Endometrium (tissue), 2 donors: Measurements from ENCODE around the gene FBXW5.

Source experiments
- FAIRE-seq: peaks from 2 replicates; lab custom pipeline; 2012; peaks lifted over from hg19 to GRCh38; lab: Jason Lieb, UNC
- donor health status: control.
- donor health status: control.

The FBXW5 gene

GRCh38 chr9:136930014-136930413 lies 14.5 kb downstream of the FBXW5 start:
- no peak for FAIRE-seq

DNA sequence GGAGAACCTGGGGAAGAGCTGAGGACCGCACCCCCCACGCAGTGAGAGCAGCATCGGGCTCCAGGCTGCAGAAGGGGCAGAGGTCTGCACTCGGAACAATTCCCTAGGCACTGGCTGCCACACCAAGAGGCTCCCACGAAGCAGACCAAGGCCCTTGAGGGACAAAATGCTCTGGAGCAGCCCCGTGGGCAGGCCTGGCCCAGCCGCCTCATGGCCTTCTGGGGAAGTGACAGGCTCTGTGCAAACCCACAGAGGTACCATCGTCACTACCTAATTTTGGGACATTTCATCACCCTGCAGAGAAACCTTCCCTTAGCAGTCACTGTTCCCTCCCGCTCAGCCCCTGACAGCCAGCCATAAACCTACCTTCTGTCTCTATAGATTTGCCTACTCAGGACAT lies 15.9 kb downstream of the FBXW5 start:
- FAIRE-seq = no peak

GRCh38 chr9:136927343-136928271 lies 16.9 kb downstream of the FBXW5 start:
- FAIRE-seq = no peak

DNA sequence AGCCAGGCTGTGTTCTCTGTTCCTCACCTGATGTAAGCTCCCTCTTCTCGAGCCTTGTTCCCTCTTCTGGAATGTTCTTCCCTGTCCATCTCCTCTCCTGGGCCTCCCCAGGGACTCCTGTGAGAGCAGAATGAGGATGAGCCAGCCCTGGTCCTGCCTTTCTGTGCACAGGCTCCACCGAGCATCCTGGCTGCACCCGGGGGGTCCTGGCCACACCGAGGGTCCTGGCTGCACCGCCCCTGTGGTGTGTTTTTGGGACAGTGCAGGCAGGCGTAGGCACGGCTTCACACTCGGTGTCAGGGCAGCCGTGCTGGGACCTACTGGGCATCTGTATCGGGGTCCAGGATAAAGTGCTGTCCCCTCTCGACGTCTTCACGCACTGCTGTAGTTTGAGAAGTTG lies 17.8 kb downstream of the FBXW5 start:
- FAIRE-seq = no peak

DNA sequence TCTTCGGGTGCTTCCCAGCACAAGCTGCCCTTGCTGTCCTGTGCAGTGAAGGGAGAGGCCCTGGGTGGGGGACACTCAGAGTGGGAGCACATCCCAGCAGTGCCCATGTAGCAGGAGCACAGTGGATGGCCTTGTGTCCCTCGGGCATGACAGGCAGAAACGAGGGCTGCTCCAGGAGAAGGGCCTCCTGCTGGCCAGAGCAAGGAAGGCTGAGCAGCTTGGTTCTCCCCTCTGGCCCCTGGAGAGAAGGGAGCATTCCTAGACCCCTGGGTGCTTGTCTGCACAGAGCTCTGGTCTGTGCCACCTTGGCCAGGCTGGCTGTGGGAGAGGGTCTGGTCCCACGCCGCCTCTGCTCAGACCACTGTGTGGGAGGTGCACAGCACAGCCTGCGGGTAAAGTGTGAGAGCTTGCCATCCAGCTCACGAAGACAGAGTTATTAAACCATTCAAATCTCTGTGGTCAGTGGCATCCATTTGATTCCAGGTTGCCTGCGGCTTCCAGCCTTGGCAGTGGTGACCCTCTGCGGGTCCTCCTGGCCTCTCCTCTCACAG lies 18.3 kb downstream of the FBXW5 start:
- no peak for FAIRE-seq

DNA sequence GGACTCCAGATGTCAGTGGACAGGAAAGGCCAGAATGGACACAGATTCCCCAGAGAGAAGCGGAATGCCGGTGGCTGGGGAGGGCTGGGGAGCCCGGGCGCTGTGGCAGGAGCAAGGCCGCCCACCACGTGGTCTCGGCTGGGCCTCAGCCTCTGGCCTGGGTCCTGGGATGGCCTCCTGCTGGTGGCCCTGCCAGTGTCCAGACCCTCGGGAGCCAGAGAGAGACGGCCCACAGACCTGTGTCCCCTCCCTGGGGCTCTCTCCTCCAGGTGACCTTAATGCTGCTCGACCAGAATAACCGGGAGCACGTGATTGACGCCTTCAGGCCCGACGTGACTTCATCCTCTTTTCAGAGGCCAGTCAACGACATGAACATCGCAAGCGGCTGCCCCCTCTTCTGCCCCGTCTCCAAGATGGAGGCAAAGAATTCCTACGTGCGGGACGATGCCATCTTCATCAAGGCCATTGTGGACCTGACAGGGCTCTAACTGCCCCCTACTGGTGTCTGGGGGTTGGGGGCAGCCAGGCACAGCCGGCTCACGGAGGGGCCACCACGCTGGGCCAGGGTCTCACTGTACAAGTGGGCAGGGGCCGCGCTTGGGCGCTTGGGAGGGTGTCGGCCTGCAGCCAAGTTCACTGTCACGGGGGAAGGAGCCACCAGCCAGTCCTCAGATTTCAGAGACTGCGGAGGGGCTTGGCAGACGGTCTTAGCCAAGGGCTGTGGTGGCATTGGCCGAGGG lies 19.0 kb downstream of the FBXW5 start:
- no peak for FAIRE-seq

DNA sequence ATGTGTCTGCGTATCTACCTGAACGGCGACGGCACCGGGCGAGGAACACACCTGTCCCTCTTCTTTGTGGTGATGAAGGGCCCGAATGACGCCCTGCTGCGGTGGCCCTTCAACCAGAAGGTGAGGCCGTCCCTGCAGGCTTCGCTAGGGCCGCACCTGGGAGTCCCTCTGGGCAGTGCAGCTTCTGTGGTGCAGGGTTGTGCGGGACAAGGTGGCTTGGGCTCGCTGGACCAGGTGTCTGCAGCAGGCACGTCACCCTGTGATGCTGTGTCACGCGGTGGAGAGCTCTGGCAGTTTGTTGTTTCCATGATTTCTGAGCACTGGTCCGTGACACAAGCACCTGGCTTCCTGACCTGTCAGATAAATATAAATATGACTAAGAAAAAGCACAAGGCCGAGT lies 20.7 kb downstream of the FBXW5 start:
- FAIRE-seq = no peak

- no peak for FAIRE-seq
Measured at GRCh38 chr9:136922540-136922939, 22.0 kb downstream of the FBXW5 start.

GRCh38 chr9:136921718-136922117 lies 22.8 kb downstream of the FBXW5 start:
- FAIRE-seq = no peak

DNA sequence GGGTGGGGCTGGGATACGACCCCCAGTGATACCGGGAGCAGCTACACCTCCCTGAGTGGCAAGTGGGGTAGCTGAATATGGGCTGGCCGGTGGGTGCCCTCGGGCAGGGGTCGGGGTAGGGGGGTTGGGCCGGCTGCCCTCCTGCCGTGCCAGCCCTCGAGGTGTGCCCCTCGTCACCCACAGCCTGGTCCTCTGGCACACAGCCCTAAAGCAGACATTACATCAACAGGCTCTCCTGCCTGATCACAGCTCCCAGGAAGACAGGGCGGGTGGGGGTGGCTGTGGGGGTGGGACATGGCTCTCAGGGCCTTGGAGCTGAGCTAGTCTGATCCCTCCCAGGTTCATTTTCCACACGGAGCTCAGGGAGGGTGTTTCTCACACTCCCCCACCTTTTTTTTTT lies 23.2 kb downstream of the FBXW5 start:
- FAIRE-seq = no peak

GRCh38 chr9:136920734-136921231 lies 23.8 kb downstream of the FBXW5 start:
- FAIRE-seq = no peak

DNA sequence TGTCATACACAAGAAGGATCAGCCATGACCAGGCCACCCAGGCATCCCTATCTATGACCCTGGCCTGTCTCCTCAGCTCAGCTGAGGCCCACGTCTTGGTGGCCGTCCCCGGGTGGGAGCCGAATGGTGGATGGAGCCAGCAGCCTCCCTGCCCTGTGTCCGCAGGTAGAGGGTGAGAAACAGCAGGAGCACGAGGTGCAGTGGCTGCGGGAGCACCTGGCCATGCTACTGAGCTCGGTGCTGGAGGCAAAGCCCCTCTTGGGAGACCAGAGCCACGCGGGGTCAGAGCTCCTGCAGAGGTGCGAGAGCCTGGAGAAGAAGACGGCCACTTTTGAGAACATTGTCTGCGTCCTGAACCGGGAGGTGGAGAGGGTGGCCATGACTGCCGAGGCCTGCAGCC lies 24.5 kb downstream of the FBXW5 start:
- no peak for FAIRE-seq

DNA sequence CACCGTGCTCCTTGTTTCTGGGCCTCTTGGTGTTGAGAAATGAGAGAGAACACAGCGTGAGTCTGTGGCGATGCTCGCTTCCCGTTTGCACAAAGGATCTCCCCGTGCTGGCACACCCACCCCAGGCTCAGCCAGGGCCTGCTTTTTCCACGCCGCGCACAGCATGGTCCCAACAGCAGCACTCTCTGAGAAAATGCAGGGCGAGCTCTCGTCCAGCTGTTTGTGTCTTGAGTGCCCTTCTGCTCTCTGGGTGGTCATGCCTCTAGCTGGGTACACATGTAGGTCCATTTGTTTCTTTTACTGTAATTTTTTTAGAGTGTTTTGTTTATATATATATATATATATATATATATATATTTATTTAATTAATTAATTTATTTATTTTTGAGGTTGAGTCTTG lies 26.6 kb downstream of the FBXW5 start:
- FAIRE-seq = no peak

DNA sequence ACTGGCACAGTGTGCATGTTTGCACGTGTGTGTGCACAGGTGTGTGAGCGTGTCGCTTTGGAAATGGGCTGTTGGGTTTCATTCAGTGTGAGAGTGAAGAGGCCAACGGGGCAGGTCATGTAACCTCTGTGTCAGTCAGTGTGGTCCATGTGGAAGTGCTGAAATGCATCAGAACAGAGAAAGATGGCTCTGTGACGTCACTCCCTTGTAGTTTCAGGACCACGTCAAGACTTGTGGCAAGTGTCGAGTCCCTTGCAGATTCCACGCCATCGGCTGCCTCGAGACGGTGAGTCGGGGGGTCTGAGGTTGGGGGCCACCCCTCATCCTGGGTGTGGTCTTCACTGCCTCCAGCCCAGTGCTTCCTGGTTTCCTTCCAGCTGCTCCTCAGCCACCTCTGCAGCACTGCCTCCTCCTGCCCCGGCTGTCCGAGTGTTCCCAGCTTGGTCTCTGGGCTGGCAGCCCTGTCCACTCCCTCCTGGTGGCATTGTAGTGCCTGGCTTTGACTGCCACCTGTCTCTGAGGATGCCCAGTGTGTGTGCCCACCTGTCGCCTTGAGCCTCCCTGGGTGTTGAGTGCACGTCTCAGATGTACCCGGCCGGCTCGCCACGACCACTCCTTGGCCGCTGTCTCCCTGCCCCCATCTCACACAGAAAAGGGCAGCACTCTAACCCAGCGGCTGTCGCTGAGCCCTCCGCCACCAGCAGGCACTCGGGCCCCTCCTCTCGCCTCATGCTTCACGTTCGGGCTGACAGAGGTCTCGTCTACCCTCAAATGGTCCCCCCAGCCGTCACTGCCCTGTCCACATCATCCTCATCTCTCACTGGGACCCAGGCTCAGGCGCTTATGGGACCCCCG lies 28.0 kb downstream of the FBXW5 start:
- FAIRE-seq = no peak

GRCh38 chr9:136915632-136916329 lies 28.8 kb downstream of the FBXW5 start:
- FAIRE-seq = no peak

DNA sequence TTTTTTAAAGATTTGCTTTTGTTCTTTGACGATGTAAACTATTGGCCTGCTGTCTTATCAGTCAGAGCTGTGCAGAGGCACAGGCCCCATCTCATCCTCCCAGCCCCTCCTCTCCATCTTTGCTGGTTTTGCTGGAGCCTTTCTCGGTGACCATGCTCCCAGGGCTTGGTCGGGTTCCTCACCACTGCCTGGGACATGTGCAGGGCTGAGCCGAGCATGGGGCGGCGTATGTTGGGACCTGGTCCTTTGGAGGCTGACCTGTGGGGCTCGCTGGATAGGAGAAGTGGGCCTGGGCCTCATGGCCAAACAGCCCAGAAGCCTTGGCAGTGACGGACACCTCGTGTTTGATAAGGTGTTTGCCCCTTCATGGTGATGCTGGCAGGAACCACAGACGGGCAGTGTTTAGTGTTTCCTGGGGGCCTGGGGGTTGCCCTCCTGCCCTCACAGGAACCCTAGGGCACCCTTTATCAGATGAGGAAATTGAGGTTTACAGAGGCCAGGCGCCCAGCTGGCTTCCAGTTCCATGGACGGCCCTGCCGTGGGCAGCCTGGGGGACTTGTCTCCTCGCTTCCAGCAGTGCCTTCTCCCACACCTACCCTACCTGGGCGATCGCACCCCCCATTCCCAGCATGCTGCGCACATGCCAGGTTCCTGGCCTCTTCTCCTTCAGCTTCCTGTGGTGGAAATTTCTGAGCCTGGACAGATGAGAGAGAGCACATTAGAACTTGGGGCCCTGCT lies 30.7 kb downstream of the FBXW5 start:
- no peak for FAIRE-seq

GRCh38 chr9:136910901-136911245 lies 33.7 kb downstream of the FBXW5 start:
- no peak for FAIRE-seq

- FAIRE-seq = no peak
Measured at GRCh38 chr9:136910197-136910900, 34.2 kb downstream of the FBXW5 start.

GRCh38 chr9:136907011-136907914 lies 37.3 kb downstream of the FBXW5 start:
- FAIRE-seq = no peak
